Upper lobe of left lung (tissue), 6 donors: ENCODE results near the gene ARPC1A. TPM values are rescaled to one million over a fixed set of nuclear protein-coding genes. Genes with fewer than 3 reads are reported as not detected.

ENCODE experiments used
- ATAC-seq, 2 donors: fragments of 200-7000 bp; cut with Tn5 transposase; one replicate each; pipeline ENCODE4 v1.9.1; 2022; ENCODE audit warnings: mild to moderate bottlenecking in 2 of 2, moderate library complexity in 2 of 2; ENCODE audit not compliant: low FRiP score in 2 of 2
- DNase-seq, 2 donors: peaks; one replicate each; pipeline ENCODE4 v3.0.0-alpha.2; 2019 to 2020
- H3K27ac ChIP-seq, 4 donors: fragments of 200-600 bp; sonication (generic); one replicate each; pipeline ENCODE4 v1.5.1; 2016 to 2019
- H3K27me3 ChIP-seq, 4 donors: fragments of 200-600 bp; sonication (generic); one replicate each; pipeline ENCODE4 v1.5.1; 2017 to 2019
- H3K36me3 ChIP-seq, 4 donors: fragments of 200-600 bp; sonication (generic); one replicate each; pipeline ENCODE4 v1.5.1; 2016 to 2019
- H3K4me1 ChIP-seq, 4 donors: fragments of 200-600 bp; sonication (generic); one replicate each; pipeline ENCODE4 v1.5.1; 2018 to 2019
- H3K4me3 ChIP-seq, 4 donors: fragments of 200-600 bp; sonication (generic); one replicate each; pipeline ENCODE4 v1.5.1; 2017 to 2019; ENCODE audit warnings: mild to moderate bottlenecking in 2 of 4, moderate library complexity in 1 of 4
- H3K9me3 ChIP-seq, 4 donors: fragments of 200-600 bp; sonication (generic); one replicate each; pipeline ENCODE4 v1.5.1; 2018 to 2019
- EP300 ChIP-seq, 4 donors: sonication (generic); formaldehyde crosslinking; IDR thresholded peaks; one replicate each; pipeline ENCODE4 v1.5.1; 2017; ENCODE audit warnings: antibody characterized with exemption in 4 of 4, control low read depth in 2 of 4
- POLR2A ChIP-seq, 4 donors: fragments of 450-650 bp; IDR thresholded peaks; one replicate each; pipeline ENCODE4 v1.5.1; 2016 to 2017; ENCODE audit warnings: antibody characterized with exemption in 4 of 4, mild to moderate bottlenecking in 2 of 4
- POLR2AphosphoS5 ChIP-seq, 2 donors: sonication (generic); formaldehyde crosslinking; IDR thresholded peaks; one replicate each; pipeline ENCODE4 v1.5.1; 2017; ENCODE audit warnings: antibody characterized with exemption in 2 of 2
- WGBS, 2 donors: methylation state at CpG; one replicate each; pipeline ENCODE4 v1.1.5; 2017 to 2018; 5-methylcytosine and 5-hydroxymethylcytosine counted together
- total RNA-seq, 6 donors: library from RNA; depleted of rRNA in 4 of 6; stranded (reverse); fragments of >200 nt in 4 of 6; gene quantifications; one replicate each; pipeline versions ENCODE4 v1.1.0 to v1.2.1, GENCODE V29; 2016 to 2021
- TF ChIP-seq, protein P1 (sequence below), 6 experiments: fragments of 450-650 bp in 4 of 6; fragments of 200-600 bp in 2 of 6; sonication (generic) in 2 of 6; IDR thresholded peaks; one replicate each; pipeline ENCODE4 v1.5.1; 2016 to 2019; ENCODE audit warnings: antibody characterized with exemption in 6 of 6
- donor health status: DM: no; HTN: no; CAD: no; lungs with moderate emphysema.
- donor health status: DM: no; HTN: yes; CAD: no; lungs with severe emphysema.

ARPC1A gene
- total RNA-seq, 6 donors from 2014 or later: 81.7 to 129 (median 122) TPM

DNA sequence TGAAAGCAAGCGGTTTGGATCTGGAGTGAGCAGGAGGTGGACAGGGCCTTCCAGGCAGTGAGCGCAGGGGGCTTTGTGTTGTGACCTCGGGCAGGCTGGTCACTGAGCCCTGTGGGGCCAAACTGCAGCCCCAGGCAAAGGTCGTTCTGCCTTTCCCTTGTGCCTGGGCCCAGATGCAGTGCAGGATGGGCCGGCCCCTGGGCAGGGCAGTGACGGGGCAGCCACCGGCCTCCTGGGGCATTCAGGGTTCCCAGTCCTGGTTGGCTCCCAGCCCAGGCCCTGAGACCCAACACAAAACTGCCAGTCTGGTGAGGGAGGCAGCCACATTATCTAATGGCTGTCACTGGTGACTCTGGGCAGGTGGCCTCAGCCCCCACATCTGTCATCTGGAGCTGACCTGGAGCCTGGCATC lies 56.0 kb downstream of the ARPC1A start:
- H3K9me3 ChIP-seq: no peaks in the 10 kb centered on the region
- H3K27me3 ChIP-seq: no peaks in the 10 kb centered on the region
- H3K27ac ChIP-seq: peak overlapping the region in 3 of 4 donors; percentile 31 to 92 (median 64)
- no peak overlapping the region for H3K4me3 ChIP-seq
- ATAC-seq (no peak), DNase-seq (no peak)
- TF ChIP-seq, protein P1, sequence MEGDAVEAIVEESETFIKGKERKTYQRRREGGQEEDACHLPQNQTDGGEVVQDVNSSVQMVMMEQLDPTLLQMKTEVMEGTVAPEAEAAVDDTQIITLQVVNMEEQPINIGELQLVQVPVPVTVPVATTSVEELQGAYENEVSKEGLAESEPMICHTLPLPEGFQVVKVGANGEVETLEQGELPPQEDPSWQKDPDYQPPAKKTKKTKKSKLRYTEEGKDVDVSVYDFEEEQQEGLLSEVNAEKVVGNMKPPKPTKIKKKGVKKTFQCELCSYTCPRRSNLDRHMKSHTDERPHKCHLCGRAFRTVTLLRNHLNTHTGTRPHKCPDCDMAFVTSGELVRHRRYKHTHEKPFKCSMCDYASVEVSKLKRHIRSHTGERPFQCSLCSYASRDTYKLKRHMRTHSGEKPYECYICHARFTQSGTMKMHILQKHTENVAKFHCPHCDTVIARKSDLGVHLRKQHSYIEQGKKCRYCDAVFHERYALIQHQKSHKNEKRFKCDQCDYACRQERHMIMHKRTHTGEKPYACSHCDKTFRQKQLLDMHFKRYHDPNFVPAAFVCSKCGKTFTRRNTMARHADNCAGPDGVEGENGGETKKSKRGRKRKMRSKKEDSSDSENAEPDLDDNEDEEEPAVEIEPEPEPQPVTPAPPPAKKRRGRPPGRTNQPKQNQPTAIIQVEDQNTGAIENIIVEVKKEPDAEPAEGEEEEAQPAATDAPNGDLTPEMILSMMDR (IDR thresholded peaks at IDR 0.05): no peak
- TF ChIP-seq EP300 (IDR thresholded peaks at IDR 0.05) (no peak), POLR2A (IDR thresholded peaks at IDR 0.05) (no peak), POLR2AphosphoS5 (IDR thresholded peaks at IDR 0.05) (no peak)
- 74 to 78% methylated on average over 3 to 7 of the region's 7 CpGs for WGBS, 2 donors
- H3K4me1 ChIP-seq: peaks cover 37 to 59% (median 44%) of the 10 kb centered on the region in 4 donors
- peaks cover 5 to 51% (median 30%) of the 10 kb centered on the region in 4 donors for H3K36me3 ChIP-seq

DNA sequence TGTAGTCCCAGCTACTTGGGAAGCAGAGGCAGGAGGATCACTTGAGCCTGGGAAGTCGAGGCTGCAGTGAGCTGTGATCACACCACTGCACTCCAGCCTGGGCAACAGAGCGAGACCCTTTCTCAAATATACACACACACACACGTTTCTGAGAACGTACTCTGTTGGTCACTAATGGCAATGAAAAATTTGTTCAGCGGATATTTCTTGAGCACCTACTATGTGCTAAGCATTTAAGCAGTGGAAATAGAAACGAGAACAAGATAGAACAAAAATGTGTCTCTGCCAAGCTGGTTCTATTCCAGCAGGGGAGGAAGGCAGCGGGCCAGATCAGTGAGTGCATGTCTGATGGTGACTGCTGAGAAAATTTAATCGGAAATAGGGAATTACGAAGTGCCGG lies 57.5 kb downstream of the ARPC1A start:
- no peak for DNase-seq
- TF ChIP-seq, protein P1 (IDR thresholded peaks at IDR 0.05): no peak
- no peak for TF ChIP-seq POLR2AphosphoS5 (IDR thresholded peaks at IDR 0.05)
- TF ChIP-seq EP300 (IDR thresholded peaks at IDR 0.05): no peak
- TF ChIP-seq POLR2A (IDR thresholded peaks at IDR 0.05): no peak
- no peaks in the 10 kb centered on the region for H3K9me3 ChIP-seq
- peaks cover 9 to 51% (median 31%) of the 10 kb centered on the region in 4 donors for H3K36me3 ChIP-seq
- ATAC-seq: no peak
- 92 to 93% methylated on average over 10 of the region's 10 CpGs for WGBS, 2 donors
- no peak overlapping the region for H3K4me3 ChIP-seq
- H3K27me3 ChIP-seq: no peaks in the 10 kb centered on the region
- no peak overlapping the region for H3K27ac ChIP-seq
- peaks cover 36 to 45% (median 40%) of the 10 kb centered on the region in 4 donors for H3K4me1 ChIP-seq

DNA sequence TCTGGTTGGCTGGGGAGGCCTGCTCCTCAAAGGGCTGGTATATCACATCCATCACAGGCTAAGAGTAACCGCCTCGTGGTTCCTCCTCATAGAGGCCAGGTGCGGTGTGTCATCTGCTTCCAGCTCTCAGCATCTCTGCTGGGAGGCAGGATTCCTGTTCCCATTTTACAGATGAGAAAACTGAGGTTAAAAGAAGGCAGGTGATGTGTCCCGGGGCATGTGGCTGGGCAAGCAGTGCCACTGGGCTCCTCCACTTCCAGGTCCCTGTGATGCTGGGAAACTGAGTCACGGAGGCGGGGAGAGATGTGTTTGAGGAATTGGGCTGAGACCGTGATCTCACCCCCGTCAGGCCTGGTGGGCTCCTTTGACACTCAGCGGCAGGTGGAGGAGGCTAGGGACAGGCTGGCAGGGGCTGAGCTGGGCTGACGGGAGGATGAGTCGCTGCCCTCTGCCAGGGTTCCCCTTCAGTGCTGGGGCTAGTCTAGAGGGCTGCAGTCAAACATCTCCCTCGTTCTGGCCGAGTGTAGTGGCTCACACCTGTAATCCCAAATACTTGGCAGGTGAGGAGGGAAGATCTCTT lies 58.2 kb downstream of the ARPC1A start:
- no peak overlapping the region for H3K4me3 ChIP-seq
- no peak for DNase-seq
- peaks cover 11 to 55% (median 35%) of the 10 kb centered on the region in 4 donors for H3K36me3 ChIP-seq
- H3K4me1 ChIP-seq: peaks cover 30 to 38% (median 34%) of the 10 kb centered on the region in 4 donors
- no peaks in the 10 kb centered on the region for H3K9me3 ChIP-seq
- TF ChIP-seq POLR2AphosphoS5 (IDR thresholded peaks at IDR 0.05): no peak
- TF ChIP-seq, protein P1 (IDR thresholded peaks at IDR 0.05): no peak
- no peak for TF ChIP-seq EP300 (IDR thresholded peaks at IDR 0.05)
- no peak for TF ChIP-seq POLR2A (IDR thresholded peaks at IDR 0.05)
- 84 to 92% methylated on average over 5 to 13 of the region's 13 CpGs for WGBS, 2 donors
- no peaks in the 10 kb centered on the region for H3K27me3 ChIP-seq
- ATAC-seq: no peak
- no peak overlapping the region for H3K27ac ChIP-seq

DNA sequence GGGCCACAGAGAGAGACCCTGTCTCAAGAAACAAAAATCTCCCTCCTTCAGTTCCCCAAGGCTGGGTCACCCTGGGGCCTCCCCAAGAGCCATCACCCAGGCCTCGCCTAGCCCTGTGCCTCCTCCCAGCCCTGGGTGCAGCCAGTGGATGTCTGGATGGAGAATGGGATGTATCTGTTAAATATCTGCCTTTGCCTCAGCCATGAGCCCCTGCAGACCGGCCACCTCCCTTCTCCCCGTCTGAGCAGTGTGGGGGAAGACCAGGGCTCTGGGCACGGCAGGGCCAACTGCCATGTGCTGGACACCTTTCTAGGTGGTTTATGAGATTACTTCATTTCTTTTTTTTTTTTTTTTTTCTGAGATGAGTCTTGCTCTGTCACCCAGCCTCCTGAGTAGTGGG lies 58.8 kb downstream of the ARPC1A start:
- peaks cover 23 to 32% (median 27%) of the 10 kb centered on the region in 4 donors for H3K4me1 ChIP-seq
- peaks cover 11 to 62% (median 41%) of the 10 kb centered on the region in 4 donors for H3K36me3 ChIP-seq
- no peak overlapping the region for H3K4me3 ChIP-seq
- ATAC-seq (no peak), DNase-seq (no peak)
- H3K9me3 ChIP-seq: no peaks in the 10 kb centered on the region
- no peak overlapping the region for H3K27ac ChIP-seq
- H3K27me3 ChIP-seq: no peaks in the 10 kb centered on the region
- 87 to 93% methylated on average over 4 of the region's 4 CpGs for WGBS, 2 donors
- no peak for TF ChIP-seq POLR2A (IDR thresholded peaks at IDR 0.05)
- no peak for TF ChIP-seq POLR2AphosphoS5 (IDR thresholded peaks at IDR 0.05)
- TF ChIP-seq, protein P1 (IDR thresholded peaks at IDR 0.05): no peak
- TF ChIP-seq EP300 (IDR thresholded peaks at IDR 0.05): no peak

DNA sequence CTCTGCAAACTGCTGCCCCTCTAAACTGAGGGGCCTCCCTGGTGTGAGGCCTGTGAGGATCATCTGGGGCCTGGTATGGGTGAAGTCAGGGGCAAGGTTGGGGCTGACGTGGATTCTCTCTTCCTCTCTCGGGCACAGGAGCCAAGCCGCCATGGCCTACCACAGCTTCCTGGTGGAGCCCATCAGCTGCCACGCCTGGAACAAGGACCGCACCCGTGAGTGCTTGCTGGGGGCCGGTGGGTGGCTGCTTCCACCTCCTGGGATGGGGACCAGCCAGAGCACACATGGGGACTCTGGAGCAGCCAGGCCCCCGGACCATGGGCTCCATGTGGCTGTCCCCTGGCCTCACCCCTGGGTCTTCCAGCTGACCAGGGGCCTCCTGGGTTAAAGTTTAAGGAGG lies 59.9 kb downstream of the ARPC1A start:
- H3K4me1 ChIP-seq: peaks cover 13 to 22% (median 17%) of the 10 kb centered on the region in 4 donors
- ATAC-seq (no peak), DNase-seq (no peak)
- no peaks in the 10 kb centered on the region for H3K9me3 ChIP-seq
- no peaks in the 10 kb centered on the region for H3K27me3 ChIP-seq
- 61% methylated on average over 8 of the region's 8 CpGs; no CpG with 5 or more reads in 1 of the 2 donors for WGBS, 2 donors
- no peak overlapping the region for H3K4me3 ChIP-seq
- H3K36me3 ChIP-seq: peaks cover 18 to 67% (median 51%) of the 10 kb centered on the region in 4 donors
- no peak for TF ChIP-seq POLR2AphosphoS5 (IDR thresholded peaks at IDR 0.05)
- no peak for TF ChIP-seq EP300 (IDR thresholded peaks at IDR 0.05)
- H3K27ac ChIP-seq: peak overlapping the region in 1 of 4 donors; percentile 0
